Right lobe of liver (tissue), 4 donors: Measurements from ENCODE around the gene SMIM41.
"Not testable (repeated sequence)": the region's sequence is repeated elsewhere in the genome, so short reads cannot be mapped to it uniquely, and the experiment has no call there.

Experiments used
- POLR2A ChIP-seq: fragments of 450-650 bp; IDR thresholded peaks from one replicate; pipeline ENCODE4 v1.6.1; 2017; ENCODE audit warnings: antibody characterized with exemption, mild to moderate bottlenecking
- TF ChIP-seq, protein P1 (sequence below), 4 donors: fragments of 200-600 bp in 3 of 4; fragments of 450-650 bp in 1 of 4; IDR thresholded peaks; one replicate each; pipeline versions ENCODE4 v1.5.1 to v1.8.0; 2016 to 2022; ENCODE audit warnings: antibody characterized with exemption in 4 of 4, mild to moderate bottlenecking in 2 of 4
- donor health status: DM: no; HTN: no; CAD: no.
- donor health status: DM: no; HTN: no; CAD: no.
- donor health status: DM: no; HTN: yes; CAD: no.

DNA sequence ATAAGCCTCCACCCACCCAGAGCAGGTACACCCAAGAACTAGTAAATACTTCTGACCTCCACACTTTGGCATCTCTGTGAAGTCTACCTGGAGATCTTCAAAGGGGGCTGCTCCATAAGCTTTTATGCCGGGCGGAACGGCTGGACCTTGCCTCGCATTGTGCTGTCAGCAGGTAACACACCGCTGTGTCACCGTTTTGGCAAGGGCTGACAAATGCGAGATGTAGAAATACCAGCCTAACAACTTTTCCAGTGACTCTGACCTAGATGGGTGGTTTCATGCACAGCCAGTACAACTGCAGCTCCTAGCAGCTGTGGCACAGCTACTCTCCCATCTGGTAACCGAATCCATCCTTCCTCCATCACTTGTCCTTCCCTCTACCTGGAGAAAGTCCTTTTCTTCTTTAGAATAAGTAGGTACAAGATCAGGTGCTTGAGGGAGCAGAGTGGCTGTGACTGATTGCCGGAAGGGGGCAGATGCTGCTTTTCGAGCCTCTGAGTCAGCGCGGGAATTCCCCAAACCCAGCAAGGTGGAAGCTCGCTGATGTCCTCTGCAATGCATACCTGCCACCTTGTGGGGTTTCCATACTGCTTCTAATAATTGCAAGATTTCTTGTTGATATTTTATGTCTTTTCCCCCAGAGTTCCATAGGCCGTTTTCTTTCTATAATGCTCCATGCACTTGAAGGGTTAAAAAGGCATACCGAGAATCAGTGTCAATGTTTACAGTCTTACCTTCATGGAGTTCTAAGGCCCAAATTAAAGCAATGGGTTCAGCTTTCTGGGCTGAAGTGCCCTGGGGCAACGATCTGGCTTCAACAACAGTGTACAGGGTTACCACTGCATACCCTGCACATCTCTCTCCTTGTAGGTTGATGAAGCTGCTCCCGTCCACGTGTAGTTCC is 37.0 kb downstream of the SMIM41 start:
- not testable (repeated sequence) for TF ChIP-seq POLR2A
- TF ChIP-seq, protein P1, sequence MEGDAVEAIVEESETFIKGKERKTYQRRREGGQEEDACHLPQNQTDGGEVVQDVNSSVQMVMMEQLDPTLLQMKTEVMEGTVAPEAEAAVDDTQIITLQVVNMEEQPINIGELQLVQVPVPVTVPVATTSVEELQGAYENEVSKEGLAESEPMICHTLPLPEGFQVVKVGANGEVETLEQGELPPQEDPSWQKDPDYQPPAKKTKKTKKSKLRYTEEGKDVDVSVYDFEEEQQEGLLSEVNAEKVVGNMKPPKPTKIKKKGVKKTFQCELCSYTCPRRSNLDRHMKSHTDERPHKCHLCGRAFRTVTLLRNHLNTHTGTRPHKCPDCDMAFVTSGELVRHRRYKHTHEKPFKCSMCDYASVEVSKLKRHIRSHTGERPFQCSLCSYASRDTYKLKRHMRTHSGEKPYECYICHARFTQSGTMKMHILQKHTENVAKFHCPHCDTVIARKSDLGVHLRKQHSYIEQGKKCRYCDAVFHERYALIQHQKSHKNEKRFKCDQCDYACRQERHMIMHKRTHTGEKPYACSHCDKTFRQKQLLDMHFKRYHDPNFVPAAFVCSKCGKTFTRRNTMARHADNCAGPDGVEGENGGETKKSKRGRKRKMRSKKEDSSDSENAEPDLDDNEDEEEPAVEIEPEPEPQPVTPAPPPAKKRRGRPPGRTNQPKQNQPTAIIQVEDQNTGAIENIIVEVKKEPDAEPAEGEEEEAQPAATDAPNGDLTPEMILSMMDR (IDR thresholded peaks at IDR 0.05) = peak; percentile 13 to 47 (median 18)
